A673 (cell line): ENCODE results near the gene CDC42EP1.

ENCODE experiments used
- CTCF ChIP-seq: fragments of 300-800, 200-600 bp; sonication (generic); conservative IDR thresholded peaks from 2 replicates; pipeline ENCODE4 v1.5.1; 2017; ENCODE audit warnings: low read depth, mild to moderate bottlenecking, antibody characterized with exemption, low read length, moderate library complexity, mixed read lengths
- EZH2 ChIP-seq: fragments of 200-600 bp; sonication (generic); IDR thresholded peaks from 2 replicates; pipeline ENCODE4 v1.6.1; 2017; ENCODE audit warnings: borderline replicate concordance, low read depth, mild to moderate bottlenecking, mixed read lengths, antibody characterized with exemption, low read length; ENCODE audit not compliant: poor library complexity, severe bottlenecking

- TF ChIP-seq CTCF (no peak), EZH2 (no peak)
Observed at GRCh38 chr22:37618072-37618656, 57.9 kb downstream of the CDC42EP1 start.
